ENCODE data around the gene GIGYF1. TPM values are rescaled to one million over a fixed set of nuclear protein-coding genes. Genes with fewer than 3 reads are reported as not detected.

Gene GIGYF1
- total and polyA plus RNA-seq, 2 of the 4 experiments (the other 2 are of a cell fraction): 3.0 to 10.7 TPM

DNA sequence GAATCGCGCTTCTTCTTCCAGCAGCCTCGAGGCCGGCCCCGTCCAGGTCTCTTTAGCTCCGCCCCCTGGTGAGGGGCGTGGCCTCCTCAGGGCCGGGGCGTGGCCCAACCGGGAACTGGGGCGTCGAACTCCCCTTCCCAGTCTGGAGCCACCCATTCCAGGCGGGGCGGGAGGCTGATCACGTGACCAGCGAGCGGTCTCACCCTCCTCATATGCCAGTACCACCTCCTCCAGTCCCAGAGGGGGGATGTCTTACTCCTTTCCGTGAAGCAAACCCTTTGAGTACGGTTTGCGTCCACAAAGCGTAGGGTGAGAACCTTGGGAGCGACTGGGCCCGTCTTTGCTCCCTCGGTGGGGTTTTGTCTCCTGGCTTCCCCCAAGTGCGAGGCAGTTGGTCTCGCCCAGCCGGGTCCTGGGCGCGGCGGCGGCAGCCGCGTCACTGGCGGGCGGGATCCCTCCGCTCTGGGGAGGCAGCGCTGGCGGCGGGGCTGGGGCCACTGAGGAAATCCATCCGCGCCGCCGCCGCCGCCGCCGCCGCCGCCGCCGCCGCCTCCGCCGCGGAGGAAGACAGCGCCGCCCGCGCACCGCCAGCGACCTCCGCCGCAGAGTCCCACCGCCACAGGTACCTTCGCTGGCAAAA, 20.6 kb downstream of the GIGYF1 start, which contains the start of gene GNB2 (continued):
- TF ChIP-seq, protein P1, sequence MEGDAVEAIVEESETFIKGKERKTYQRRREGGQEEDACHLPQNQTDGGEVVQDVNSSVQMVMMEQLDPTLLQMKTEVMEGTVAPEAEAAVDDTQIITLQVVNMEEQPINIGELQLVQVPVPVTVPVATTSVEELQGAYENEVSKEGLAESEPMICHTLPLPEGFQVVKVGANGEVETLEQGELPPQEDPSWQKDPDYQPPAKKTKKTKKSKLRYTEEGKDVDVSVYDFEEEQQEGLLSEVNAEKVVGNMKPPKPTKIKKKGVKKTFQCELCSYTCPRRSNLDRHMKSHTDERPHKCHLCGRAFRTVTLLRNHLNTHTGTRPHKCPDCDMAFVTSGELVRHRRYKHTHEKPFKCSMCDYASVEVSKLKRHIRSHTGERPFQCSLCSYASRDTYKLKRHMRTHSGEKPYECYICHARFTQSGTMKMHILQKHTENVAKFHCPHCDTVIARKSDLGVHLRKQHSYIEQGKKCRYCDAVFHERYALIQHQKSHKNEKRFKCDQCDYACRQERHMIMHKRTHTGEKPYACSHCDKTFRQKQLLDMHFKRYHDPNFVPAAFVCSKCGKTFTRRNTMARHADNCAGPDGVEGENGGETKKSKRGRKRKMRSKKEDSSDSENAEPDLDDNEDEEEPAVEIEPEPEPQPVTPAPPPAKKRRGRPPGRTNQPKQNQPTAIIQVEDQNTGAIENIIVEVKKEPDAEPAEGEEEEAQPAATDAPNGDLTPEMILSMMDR (conservative IDR thresholded peaks at IDR 0.05; ENCODE audit: low read depth, low read length): no peak

Data from IMR-90 (cell line).